HPDE6-E6E7 (cell line): ENCODE data around the gene TUBG2.
"Not testable (repeated sequence)": the region's sequence is repeated elsewhere in the genome, so short reads cannot be mapped to it uniquely, and the experiment has no call there.

ENCODE experiments used
- DNase-seq: peaks from one replicate; pipeline ENCODE4 v3.0.0; 2011; ENCODE audit warnings: missing footprints; ENCODE audit errors: extremely low spot score

TUBG2 gene

DNA sequence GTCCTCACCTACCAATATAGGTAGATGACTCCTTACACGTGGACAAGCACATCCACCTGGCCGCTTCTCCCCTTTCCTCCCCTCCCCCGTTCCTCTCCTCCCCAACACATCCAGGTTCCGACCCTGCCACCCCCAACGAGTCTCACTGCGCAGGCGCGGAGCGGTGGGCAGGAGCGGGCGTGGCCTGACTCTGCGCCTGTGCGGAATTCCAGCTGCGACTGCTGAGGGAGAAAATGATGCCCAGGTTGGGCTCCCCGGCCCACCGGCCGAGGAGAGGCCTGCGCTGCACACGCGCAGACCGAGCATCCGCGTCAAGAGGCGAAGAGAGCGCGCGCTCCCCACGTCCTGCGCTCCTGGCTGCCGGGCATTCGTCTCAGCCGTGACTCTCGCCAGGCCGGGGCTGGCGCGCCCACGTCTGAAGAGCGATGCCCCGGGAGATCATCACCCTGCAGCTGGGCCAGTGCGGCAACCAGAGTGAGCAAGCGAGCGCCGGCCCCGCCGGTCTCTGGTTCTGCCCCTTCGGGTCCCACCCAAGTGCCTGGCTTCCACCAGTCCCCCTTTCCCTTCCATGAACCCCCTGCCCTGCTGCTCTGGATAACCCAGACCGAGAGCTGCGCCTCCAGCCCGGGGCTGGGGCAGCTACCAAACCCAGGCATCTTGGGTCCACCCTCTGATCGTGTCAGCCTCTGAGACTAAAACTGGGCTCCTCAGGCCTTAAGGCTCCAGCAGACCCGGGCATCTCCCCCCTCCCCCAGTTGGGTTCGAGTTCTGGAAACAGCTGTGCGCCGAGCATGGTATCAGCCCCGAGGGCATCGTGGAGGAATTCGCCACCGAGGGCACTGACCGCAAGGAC is at the start of gene TUBG2:
TSS of gene TUBG2 (plus strand) at position 206 of the 853 bp plus-strand sequence. CDS start at position 426, 220 bp downstream.
- DNase-seq, result peak; percentile 97

DNA sequence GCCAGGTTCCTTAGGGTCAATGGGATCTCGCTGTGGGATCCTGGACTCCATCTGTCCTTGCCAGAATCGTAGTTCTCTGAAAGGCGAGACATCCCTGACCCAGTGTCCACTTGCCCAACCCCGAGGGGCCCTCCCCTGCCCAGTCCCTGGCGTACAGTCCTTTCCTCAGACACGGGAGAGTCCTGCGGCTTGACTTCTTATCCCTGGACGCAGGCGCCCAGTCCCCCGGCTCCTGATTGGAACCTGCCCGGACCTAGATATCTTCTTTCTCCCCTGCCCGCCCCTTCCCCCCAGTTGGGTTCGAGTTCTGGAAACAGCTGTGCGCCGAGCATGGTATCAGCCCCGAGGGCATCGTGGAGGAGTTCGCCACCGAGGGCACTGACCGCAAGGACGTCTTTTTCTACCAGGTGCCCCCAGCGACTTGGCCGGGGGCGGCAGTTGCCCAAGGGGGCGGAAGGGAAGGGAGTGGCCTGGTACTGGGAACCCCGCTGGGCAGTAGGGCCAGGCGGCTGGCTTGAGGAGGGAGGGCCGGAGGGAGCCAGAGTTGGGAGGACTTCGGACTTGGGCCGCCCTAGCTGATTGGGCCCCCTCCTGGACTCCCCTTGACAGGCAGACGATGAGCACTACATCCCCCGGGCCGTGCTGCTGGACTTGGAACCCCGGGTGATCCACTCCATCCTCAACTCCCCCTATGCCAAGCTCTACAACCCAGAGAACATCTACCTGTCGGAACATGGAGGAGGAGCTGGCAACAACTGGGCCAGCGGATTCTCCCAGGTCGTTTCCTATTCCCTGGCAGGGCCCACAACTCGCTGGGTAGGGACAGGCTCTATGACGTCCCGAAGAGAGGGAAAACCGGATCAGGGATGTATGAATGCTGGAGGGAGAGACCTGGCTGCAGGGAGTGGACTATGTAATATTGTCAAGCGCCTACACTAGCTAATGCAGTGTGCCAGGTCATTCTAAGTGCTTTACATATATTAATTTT is 49.0 kb upstream of the TUBG2 start:
- DNase-seq, result not testable (repeated sequence)

DNA sequence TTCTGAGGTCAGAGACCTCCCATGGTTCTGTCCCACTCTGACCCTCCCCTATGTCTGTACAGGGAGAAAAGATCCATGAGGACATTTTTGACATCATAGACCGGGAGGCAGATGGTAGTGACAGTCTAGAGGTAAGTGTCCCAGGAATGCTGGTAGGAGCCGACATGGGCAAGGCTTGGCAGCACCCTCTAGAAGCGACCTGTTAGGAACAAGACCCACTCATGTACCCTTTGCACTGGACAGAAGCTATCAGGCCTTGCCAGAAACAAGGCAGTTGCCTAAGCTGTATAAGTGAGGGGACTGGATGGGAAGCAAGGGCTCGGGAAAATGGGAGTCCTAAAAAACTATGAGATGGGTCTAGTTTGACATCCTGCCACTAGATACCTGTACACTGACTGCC is 47.1 kb upstream of the TUBG2 start:
- DNase-seq, result no peak

DNA sequence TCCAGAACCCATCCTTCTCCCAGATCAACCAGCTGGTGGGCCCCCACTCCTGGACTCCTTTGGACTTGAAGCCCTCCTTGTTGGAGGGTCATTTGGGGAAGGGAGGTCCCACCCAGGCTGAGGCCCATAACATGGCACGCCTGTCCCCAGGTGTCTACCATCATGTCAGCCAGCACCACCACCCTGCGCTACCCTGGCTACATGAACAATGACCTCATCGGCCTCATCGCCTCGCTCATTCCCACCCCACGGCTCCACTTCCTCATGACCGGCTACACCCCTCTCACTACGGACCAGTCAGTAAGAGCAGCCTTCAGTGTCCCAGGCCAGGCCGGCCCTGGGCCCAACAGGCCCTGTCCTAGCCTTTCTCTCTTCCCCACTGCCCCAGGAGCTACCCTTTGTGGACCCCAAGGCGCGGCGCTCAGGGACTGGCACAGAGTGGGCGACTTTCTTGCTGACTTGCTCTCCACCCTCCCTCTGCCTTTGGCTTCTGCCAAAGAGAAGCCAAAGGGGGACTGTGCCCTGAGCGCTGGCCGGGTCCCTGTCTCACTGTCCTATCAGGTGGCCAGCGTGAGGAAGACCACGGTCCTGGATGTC is 45.3 kb upstream of the TUBG2 start:
- DNase-seq, result no peak

DNA sequence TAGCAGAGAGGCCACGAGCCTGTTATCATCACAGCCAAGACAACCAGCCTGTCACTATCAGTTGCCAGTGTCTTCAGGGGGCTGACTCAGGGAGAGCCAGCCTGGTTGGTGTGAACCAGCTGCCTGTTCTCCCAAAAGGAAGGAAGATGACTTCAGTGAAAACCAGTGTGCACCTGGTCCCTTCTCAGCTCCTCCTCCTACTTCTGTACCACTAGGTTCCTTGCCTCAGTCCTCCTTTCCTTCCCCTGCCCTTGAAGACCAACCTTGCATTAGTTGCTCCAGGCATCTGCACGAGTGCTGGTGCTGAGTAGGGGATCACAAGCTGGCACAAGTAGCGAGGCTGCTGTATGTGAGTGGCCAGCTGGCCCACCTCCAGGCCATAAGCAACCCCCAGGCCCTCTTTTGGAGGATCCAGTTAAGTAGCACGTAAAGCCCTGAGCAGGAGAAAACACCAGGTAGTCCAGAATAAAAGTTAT is 41.1 kb upstream of the TUBG2 start:
- no peak for DNase-seq

DNA sequence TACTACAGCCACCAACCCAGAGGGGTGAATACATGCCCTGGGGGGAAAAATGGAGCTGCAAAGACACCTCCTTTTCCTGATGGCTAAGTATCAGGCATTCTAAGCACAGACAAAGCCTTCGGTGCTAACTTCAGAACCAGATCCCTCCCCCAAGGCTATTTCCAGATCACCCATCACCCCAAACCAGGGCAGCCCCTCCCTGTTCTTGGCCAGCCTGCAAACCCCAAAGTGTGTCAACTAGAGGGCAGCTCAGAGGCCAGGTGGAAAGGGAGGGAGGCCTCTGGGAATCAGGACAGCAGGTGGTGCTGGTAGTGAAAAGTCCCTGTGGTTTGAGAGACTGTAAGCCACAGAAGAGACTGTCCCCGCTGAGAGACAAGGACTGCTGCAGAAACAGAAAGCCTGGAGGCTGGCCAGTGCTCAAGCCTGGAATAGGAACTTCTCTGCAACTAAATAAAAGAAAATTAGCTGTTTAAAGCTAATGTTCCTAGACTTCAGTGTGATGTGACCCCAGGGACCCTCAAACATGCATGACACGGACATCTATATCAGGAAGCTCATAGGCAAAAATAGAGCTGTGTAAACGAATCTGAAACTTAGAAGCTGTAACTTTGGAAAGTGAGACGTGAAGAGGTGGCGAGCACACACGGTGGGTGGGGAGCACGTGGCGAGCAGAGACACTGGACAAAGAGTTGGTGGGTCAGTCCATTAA is 40.5 kb upstream of the TUBG2 start:
- peak; percentile 64 for DNase-seq

DNA sequence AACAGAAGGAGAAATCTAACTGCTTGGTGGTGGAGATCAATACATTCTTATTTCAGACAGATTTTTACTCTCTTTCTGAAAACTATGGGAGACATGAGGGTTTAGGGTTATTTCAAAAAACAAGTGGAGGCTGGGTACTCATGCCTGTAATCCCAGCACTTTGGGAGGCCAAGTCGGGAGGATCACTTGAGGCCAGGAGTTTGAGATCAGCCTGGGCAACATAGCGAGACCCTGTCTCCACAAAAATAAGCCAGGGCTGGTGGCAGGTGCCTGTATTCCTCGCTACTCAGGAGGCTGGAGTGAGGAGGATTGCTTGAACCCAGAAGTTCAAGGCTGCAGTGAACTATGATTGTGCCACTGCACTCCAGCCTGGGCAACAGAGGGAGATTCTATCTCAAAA is 37.1 kb upstream of the TUBG2 start:
- DNase-seq, result not testable (repeated sequence)

DNA sequence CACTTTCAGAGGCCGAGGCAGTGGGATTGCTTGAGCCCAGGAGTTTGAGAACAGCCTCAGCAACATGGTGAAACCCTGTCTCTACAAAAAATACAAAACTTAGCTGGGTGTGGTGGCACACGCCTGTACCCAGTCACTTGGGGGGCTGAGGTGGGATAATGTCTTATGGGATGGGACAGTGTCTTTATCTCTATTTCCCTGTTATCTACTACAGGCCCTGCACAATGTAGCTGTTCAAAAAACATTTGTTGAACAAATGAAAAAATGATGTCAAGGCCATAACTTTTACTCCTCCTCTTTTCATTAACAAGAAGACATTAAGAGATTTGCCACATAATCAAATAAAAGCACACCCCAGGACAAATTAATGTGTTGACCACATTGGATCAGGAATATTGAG is 35.8 kb upstream of the TUBG2 start:
- DNase-seq, result no peak

DNA sequence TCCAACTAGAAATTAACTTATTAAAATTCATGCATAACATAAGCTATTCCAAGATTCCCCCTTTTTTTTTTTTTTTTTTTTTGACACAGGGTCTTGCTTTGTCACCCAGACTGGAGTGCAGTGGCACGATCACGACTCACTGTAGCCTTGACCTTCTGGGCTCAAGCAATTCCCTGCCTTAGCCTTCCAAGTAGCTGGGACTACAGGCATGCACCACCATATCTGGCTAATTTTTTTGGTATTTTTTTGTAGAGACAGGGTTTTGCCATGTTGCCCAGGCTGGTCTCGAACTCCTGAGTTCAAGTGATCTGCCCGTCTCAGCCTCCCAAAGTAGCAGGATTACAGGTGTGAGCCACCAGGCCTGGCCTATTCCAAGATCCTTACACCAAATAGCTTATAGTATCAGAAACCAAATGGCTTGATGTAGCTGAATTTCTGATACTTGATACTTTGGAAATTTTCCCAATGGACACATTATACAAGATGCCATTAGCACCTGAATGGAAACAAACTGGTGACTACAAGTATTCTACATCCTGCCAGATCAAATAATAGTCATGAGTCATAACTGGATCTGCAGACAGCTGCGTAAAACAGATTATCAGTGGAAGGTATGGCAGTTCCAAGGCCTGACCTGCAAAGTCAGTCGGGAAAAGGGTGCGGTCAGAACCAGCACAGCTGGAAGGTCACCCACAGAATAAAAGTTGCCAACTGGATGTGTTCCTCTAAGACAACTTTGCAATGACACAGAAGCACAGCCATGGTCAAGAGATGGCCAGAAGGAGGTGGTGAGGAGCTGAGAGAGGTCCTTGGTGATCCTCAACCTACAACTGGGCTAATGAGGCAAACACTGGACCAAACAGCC is 35.1 kb upstream of the TUBG2 start:
- DNase-seq, result peak; percentile 89

DNA sequence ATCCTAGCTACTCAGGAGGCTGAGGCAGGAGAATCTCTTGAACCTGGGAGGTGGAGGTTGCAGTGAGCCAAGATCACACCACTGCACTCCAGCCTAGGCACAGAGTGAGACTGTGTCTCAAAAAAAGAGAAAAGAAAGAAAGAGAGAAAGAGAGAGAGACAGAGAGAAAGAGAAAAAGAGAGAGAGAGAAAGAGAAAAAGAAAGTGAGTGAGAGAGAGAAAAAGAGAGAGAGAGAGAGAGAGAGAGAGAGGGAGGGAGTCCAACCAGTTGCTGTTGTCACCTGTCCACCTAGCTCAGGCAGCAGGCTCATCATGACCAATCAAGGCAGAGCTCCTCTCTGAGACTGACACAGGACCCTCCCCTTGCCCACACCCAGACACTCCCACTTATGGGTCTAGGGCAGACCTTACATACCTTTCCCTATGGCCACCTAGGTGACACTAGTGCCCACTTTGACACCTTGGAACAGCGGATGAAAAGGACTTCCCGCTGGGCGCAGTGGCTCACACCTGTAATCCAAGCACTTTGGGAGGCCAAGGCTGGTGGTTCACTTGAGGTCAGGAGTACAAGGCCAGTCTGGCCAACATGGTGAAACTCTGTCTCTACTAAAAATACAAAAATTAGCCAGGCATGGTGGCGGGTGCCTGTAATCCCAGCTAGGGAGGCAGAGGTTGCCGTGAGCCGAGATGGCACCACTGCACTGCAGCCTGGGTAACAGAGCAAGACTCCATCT is 31.9 kb upstream of the TUBG2 start:
- not testable (repeated sequence) for DNase-seq

DNA sequence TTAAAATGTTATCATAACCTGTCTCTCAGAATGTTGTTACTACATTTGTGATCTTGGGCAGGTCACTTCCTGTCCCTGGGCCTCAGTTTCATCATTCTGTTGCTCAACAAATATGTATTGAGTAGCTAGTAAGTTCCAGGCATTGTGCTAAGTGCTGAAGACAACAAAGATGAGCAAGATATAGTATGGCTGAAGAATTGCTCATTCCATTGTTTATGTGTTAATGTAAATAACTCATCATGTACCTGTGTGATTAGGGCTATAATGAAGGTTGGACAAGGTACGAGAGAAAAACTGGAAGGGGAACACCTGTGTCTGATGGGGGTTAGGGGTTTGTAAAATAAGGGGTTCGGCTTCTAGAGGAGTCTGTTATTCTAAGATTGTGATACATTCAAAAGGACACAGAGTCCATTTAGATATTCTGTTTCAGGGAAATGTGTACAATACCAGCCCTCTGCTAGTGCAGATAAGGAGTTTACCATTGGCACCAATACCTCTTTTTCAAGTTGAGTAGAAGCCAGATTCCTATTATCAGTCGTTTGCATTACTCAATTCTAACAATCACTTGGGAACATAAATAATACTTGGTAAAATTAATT is 29.6 kb upstream of the TUBG2 start:
- no peak for DNase-seq

DNA sequence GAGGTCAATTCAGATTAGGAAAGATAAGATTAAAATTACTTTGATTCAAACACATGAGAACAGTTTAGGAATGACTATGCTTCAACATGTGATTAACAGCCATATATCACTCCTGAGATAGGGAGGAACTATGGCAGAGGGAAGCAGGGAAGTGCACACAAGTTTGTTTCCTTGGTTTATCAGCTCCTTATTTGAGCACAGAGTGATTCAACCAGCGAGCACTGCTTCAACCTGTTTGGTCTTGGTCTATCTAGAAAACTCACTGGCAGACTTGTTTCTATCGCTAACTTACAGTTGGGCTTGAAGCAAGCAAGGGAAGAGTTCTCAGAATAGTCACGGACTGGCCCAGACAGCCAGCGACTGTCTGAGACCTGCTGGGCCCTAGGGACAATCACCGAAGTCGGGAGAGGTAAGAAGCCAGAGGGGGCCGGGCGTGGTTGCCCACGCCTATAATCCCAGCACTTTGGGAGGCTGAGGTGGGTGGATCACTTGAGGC is 26.1 kb upstream of the TUBG2 start:
- no peak for DNase-seq

DNA sequence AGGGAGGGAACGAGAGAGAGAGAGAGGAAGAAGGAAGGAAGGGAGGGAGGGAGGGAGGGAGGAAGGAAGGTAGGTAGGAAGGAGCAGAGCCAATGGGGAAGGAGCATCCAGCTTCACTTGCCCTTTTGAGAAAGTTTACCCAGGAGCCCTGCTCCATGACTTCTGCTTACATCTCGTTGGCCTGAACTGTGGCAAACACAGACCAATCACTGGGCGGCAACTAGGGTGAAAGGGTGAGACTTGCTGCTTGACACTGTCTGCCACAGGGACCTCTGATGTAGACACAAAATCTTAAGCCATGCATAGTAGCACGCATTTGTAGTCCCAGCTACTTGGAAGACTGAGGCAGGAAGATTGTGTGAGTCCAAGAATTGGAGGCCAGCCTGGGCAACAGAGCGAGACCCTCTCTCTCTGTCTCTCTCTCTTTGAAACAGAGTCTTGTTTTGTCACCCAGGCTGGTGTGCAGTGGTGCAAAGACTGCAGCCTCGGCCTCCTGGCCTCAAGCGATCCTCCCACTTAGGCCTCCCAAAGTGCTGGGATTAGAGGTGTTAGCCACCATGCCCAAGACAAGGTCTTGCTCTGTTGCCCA is 19.5 kb upstream of the TUBG2 start:
- DNase-seq, result no peak

DNA sequence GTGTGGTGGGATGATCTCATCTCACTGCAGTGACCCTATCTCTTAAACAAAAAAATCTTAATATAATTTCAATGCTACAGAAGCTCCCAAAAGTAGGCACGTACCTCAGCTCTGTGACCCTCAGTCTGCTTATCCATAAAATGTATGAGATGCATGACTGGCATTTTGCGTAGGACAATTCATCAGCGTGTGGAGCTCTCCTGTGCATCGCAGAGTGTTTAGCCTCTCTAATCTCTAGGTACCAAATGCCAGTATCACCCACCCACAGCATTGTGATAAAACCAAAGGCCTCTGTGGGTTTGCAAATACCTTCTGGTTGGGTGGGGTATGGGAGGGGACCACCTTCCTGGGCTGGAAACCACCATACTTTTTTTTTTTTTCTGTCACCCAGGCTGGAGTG is 19.0 kb upstream of the TUBG2 start:
- no peak for DNase-seq

DNA sequence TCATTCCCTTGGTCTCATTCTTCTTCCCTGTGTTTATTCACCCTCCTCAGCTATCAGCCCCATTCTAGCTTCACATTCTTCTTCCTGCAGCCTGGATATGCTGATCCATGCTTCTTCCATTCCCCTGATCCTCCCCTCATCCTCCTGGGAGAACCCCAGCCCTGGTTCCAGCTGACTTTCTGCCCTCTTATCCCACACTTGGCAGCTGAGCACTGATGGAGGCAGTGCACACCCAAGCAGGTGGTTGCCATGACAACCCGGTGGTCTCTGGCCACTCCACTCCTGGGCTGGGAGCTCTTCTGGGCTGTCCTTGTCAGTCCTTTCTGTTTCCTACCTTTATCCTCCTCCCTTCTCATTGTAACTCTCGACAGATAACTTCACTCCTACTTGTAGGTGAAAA is 16.7 kb upstream of the TUBG2 start:
- no peak for DNase-seq

DNA sequence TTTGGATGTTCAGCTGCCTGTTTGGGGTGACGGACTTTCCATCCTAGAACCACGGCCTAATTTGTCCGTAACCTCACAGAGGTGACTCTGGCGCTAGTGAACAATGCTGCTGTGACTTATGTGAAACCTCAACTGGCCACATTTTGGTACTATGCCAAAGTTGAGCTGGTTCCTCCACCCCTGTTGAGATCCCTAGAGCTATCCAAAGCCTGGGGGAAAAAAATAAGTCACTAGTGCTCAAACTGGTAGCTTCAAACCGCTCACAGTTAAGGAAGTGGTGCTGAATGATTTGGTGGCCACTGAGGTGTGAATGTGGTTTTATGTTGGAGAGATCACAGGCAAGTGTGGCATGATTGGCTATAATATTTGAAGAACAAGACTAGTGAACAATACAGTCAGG is 11.3 kb upstream of the TUBG2 start:
- DNase-seq, result no peak

DNA sequence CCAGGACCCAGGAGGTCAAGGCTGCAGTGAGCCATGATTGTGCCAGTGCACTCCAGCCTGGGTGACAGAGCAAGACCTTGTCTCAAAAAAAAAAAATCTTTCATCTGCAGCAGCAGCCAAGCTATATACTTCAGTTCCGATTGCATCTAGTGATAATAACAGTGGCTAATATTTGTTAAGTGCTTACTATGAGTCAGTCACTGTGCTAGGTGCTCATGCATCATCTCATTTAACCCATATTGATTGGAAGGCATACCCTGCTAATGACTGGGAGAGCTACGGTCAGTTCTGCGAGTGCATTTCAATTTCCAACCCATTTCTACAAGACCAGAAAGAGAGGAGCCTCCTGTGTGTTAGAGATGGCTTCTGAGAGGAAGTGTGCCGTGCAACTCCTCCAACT is 7.7 kb upstream of the TUBG2 start:
- no peak for DNase-seq
